NCI-H2029 (cell line): Measurements from ENCODE around the gene IGFL1.
"Not testable (repeated sequence)": the region's sequence is repeated elsewhere in the genome, so short reads cannot be mapped to it uniquely, and the experiment has no call there.

ENCODE experiments used
- DNase-seq: peaks from one replicate; lab custom pipeline; 2025; lab: John Stamatoyannopoulos, UW

Gene IGFL1

DNA sequence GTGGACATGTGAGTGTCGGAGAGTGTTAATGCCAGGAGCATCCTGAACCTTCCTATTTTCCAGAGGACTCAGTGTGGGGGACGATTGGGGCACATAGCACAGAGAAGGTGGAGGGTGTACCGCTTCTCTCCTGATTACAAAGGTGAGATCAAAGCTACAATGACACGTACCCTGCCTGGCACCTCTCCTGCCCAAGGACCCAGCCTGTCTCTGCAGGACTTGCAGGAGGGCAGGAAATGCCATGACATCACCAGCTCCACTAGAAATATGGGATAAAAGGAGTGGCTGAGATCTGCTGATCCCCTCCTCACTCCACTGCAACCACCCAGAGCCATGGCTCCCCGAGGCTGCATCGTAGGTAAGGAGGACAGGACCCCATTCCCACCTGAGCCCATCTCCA lies at the start of gene IGFL1:
Gene IGFL1 (plus strand): TSS at position 301 of the 400 bp plus-strand sequence. CDS start 33 bp downstream, at position 334.
- no peak for DNase-seq

DNA sequence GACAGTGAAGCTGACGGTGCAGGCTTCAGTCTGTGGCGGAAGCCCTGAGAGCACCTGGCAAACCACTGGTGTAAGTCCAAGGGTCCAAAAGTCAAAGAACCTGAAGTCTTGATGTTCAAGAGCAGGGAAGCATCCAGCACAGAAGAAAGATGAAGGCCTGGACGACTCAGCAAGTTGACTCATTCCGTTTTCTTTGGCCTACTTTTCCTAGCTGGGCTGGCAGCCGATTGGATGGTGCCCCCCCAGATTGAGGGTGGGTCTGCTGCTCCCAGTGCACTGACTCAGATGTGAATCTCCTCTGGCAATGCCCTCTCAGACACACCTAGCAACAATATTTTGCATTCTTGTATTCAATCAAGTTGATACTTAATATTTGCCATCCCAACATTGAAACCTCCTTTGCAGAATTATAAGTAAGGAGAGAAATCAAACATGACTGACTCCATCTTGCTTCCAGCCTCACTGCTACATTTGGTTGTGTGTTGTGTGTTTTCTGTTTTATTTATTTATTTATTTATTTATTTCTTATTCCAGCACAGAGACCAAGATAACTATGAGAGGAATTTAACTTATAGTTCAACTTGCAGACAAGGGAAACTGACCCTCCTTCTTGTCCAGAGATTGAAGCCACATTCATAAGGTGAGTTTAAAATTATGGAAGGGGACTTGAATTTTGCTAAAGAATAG lies 48.7 kb upstream of the IGFL1 start:
- DNase-seq, result no peak

DNA sequence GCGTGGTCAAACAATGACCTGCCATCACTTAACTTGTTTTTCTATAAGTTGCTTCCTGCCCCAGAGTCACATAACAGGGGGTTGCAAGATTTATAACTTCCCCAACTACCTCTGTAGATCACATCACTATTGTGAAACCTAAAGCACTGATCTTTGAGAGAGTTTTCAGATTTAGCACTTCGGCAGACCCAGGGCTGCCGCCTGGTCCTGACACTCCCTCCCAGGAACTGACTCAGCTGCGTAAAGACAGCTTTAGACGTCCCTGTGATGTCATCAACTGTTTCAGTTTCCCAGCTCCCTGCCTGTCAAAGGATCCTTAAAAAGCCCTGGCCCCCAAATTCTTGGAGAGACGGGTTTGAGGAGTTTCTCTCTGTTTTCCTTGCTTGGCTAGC lies 48.2 kb upstream of the IGFL1 start:
- DNase-seq, result no peak

DNA sequence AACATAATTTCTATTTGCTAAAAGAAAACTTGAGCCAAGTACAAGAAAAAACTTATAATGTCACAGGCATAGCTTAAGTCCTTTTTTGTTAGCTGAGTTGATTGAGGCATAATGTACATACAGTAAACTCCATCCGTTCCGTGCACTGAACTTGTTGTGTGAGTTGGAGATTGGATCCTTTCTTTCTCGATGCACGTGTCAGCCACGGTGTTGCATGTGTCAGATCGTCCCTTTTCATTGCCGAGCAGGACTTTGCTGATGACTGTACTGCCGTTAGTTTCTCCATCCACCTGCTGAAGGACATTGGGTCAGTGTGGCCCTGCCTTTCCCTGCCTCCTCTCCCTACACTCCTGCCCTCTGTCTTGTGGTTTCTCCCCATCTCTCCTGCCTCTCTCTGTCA lies 47.1 kb upstream of the IGFL1 start:
- no peak for DNase-seq

DNA sequence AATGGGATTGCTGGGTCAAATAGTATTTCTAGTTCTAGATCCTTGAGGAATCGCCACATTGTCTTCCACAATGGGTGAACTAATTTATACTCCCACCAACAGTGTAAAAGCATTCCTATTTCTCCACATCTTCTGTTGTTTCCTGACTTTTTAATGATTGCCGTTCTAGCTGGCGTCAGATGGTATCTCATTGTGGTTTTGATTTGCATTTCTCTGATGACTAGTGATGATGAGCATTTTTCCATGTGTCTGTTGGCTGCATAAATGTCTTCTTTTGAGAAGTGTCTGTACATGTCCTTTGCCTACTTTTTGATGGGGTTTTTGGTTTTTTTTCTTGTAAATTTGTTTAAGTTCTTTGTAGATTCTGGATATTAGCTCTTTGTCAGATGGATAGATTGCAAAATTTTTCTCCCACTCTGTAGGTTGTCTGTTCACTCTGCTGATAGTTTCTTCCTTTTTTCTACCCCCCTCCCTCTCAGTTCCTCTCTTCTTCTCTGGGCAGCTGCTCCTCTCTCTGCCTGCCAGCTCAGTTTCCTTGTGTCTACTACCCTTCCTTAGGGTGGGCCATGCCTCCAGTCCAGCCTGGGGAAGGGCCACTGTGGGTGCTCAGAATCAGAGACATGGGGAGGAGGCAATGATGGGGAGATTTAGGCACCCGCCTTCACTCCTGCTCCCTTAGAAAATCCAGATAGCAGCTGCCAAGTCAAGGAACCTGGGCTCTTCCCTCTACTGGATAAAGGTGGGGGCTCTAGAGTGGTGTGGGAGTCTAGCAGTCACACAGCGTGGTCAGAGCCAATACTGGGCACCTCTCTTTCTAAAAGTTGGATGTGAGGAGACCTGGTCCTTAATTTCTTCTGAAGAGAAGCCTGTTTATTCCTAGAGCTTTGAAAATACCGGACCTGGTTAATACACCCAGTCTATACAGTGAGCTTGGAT lies 44.5 kb upstream of the IGFL1 start:
- DNase-seq, result not testable (repeated sequence)

DNA sequence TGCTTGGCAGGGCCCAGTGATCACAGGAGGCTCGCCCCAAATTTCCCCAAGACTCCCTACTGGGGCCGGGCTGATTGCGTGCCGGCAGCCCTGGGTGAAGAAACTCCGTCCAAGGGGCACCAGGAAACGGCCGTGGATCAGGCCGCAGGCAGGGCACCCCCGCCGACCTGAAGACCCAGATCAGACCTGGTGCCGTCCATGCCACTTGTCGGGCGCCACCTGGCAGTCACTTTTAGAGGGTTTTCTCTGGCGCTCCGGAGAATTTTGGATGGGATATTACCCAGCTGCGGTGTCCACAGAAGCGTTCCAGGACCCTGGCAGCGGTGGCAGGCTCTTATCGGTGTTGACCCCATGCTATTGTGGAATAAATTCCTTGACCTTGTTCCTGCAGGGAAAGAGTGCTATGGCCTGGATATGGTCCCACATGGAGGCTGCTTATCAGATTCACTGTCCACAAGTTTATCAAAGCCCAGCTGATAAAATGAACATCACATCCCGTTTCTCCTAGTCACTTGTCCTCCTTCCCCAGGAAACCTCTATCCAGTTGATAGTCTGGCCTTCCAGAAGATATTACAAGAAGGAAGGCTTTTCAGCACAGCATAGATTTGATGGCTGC lies 43.3 kb upstream of the IGFL1 start:
- DNase-seq, result no peak

GRCh38 chr19:46186717-46187101 lies 42.8 kb upstream of the IGFL1 start:
- no peak for DNase-seq

GRCh38 chr19:46189971-46190888 lies 39.3 kb upstream of the IGFL1 start:
- no peak for DNase-seq

DNA sequence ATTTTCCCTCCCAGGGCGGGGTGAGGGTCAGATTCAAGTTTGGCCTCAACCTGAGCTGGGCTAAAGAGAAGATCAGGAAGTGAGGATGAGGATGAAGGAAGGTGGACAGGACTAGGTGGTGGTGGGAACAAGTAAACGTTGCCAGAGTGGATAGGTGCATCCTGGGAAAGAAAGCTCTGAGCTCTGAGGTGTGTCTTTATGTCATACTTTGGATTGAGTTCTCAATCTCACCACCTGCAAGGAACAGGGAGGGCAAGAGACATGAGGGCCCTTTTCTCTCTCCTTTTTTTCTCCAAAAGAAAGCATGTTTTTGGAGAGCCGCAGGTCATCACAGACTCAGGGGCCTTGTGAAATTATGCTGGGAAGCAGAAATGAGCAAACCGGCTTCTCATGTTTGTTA lies 38.2 kb upstream of the IGFL1 start:
- DNase-seq, result no peak

DNA sequence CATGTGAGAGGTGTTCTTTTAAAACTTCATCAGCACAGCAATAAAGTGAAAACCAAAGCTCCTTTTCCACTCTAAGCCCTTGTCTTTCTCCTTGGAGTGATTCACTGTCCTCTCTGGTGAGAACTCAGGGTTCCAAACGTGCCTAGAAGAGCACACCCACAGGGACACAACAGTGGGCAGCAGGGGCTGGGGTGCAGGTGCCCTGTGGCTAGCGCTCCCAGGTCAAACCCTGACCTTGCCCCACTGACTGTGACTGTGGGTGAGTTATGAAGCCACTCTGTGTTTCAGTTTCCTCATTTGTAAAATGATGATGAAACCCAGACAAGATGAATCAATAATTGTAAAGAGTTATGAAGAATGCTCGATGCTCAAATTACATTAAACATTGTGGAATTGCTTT lies 37.6 kb upstream of the IGFL1 start:
- DNase-seq, result no peak

- not testable (repeated sequence) for DNase-seq
Measured at GRCh38 chr19:46192626-46192991, 36.9 kb upstream of the IGFL1 start.

- no peak for DNase-seq
Measured at GRCh38 chr19:46192992-46193650, 36.4 kb upstream of the IGFL1 start.

GRCh38 chr19:46193678-46194077 lies 35.9 kb upstream of the IGFL1 start:
- DNase-seq, result no peak

DNA sequence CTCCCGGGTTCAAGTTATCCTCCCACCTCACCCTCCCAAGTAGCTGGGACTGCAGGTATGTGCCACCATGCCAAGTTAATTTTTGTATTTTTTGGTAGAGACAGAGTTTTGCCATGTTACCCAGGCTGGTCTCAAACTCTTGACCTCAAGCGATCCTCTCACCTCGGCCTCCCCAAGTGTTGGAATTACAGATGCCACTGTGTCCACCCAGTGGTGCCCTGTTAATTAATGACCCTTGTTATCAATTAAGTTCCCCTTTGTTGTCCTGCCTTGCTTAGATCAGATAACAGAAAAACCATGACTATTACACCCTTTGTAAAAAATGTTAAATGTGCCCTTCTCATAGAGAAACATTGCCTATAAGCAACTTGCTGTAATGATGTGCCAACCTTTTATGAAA lies 34.4 kb upstream of the IGFL1 start:
- DNase-seq, result no peak

- not testable (repeated sequence) for DNase-seq
Measured at GRCh38 chr19:46195919-46196318, 33.6 kb upstream of the IGFL1 start.

- DNase-seq, result no peak
Measured at GRCh38 chr19:46196410-46197124, 33.0 kb upstream of the IGFL1 start.

DNA sequence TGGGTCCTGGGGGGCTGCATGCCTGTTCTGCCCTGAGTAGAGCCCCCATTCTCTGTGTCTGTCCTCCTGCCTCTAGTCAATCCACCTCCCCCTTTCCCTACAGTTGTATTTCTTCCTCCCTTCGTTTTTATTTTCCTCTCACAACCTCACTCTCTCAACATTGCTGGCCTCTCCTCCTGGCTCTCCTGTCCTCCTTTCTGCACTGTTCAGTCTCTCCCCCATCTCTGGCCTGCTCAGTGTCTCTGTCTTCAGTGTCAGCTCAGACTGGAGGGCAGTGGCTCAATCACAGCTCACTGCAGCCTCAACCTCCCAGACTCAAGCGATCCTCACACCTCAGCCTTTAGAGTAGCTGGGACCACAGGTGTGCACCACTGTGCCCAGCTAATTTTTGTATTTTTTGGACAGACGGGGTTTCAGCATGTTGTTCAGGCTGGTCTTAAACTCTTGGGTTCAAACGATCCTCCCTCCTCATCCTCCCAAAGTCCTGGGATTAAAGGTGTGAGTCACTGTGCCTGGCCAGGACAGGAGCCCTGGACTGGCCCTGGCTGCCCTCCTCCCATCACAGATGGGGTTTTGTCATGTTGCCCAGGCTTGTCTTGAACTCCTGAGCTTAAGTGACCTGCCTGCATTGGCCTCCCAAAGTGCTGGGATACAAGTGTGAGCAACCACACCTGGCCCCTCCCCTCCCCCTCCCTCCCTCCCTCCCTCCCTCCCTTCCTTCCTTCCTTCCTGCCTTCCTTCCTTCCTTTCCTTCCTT lies 32.0 kb upstream of the IGFL1 start:
- no peak for DNase-seq

- no peak for DNase-seq
Measured at GRCh38 chr19:46198756-46199155, 30.8 kb upstream of the IGFL1 start.

- no peak for DNase-seq
Measured at GRCh38 chr19:46201454-46202310, 27.9 kb upstream of the IGFL1 start.
